Ascending aorta (tissue), 2 donors: ENCODE measurements around the gene KCNA1. TPM values are rescaled to one million over a fixed set of nuclear protein-coding genes. Genes with fewer than 3 reads are reported as not detected.

ENCODE experiments used
- DNase-seq, 2 donors: peaks; one replicate each; pipeline ENCODE4 v3.0.0-alpha.2; 2019; ENCODE audit warnings: low spot score in 2 of 2
- H3K27ac ChIP-seq, 2 donors: fragments of 200-600 bp; sonication (generic); one replicate each; pipeline ENCODE4 v1.5.1; 2016 to 2017; ENCODE audit warnings: mild to moderate bottlenecking in 1 of 2
- H3K27me3 ChIP-seq: fragments of 200-600 bp; sonication (generic); one replicate; pipeline ENCODE4 v1.5.1; 2017
- H3K36me3 ChIP-seq, 2 donors: fragments of 200-600 bp; sonication (generic); one replicate each; pipeline ENCODE4 v1.5.1; 2016
- H3K4me1 ChIP-seq, 2 donors: fragments of 200-600 bp; sonication (generic); one replicate each; pipeline ENCODE4 v1.5.1; 2016 to 2017; ENCODE audit warnings: mild to moderate bottlenecking in 1 of 2
- H3K4me3 ChIP-seq, 2 donors: fragments of 200-600 bp; sonication (generic); one replicate each; pipeline ENCODE4 v1.5.1; 2016 to 2017; ENCODE audit warnings: mild to moderate bottlenecking in 1 of 2
- H3K9me3 ChIP-seq, 2 donors: fragments of 200-600 bp; sonication (generic); one replicate each; pipeline ENCODE4 v1.5.1; 2016
- intact Hi-C: fragments of 100-400 bp; cut with DNase I; formaldehyde crosslinking; loops from one replicate; pipeline ENCODE4 v1.15.1; 2023
- total RNA-seq: library from RNA; depleted of rRNA; stranded (reverse); fragments of >200 nt; gene quantifications from one replicate; pipeline ENCODE4 v1.1.0, GENCODE V29; 2016
- TF ChIP-seq, protein P1 (sequence below), 3 experiments: fragments of 200-600 bp in 2 of 3; fragments of 450-650 bp in 1 of 3; sonication (generic) in 2 of 3; IDR thresholded peaks; one replicate each; pipeline ENCODE4 v1.5.1; 2016 to 2019; ENCODE audit warnings: antibody characterized with exemption in 3 of 3, mild to moderate bottlenecking in 1 of 3, moderate library complexity in 1 of 3

KCNA1 gene
- not detected for total RNA-seq

DNA sequence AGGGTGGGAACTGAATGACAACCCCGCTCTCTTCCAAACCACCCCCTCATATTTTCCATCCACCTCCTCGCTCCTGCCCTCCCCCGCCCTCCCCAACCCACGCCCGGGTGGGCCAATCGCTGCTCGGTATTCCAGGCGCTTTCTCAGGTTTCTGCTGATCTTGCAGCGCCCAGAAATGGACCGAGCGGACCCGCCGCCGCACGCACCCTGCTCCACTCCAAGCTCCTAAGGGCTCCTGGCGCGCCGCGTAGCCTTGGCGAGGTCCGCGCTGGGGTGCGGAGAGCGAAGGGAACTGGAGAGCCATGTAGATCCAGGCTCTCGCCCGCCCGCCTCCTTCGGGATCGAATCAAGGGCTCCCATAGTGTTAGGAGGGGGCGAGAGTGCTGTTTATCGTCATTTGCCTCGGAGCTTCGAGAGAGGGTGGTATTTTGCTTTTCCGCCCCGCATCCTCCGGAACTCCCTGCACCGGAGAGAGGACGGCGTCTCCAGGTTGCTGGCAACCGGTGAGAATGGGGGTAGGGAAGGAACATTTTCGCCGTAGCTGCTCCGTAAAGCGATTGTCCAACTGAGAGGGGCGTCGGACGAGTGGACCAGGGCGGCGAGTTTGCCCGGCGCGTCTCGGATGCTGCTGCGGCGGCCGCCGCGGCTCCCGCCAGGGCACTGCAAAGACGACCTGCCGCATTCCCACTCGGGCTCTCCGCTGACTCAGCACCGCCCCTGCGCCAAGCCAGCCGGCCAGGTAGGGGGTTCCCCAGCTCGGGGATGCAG, at the start of gene KCNA1:
Gene KCNA1 (plus strand): TSS at position 172 of the 768 bp plus-strand sequence. CDS start 1,474 bp downstream, outside the sequence.
- DNase-seq: no peak
- TF ChIP-seq, protein P1, sequence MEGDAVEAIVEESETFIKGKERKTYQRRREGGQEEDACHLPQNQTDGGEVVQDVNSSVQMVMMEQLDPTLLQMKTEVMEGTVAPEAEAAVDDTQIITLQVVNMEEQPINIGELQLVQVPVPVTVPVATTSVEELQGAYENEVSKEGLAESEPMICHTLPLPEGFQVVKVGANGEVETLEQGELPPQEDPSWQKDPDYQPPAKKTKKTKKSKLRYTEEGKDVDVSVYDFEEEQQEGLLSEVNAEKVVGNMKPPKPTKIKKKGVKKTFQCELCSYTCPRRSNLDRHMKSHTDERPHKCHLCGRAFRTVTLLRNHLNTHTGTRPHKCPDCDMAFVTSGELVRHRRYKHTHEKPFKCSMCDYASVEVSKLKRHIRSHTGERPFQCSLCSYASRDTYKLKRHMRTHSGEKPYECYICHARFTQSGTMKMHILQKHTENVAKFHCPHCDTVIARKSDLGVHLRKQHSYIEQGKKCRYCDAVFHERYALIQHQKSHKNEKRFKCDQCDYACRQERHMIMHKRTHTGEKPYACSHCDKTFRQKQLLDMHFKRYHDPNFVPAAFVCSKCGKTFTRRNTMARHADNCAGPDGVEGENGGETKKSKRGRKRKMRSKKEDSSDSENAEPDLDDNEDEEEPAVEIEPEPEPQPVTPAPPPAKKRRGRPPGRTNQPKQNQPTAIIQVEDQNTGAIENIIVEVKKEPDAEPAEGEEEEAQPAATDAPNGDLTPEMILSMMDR (IDR thresholded peaks at IDR 0.05): no peak
- Histone ChIP-seq H3K9me3 (no peaks in the 10 kb centered on the region), H3K4me1 (peaks cover 0 to 23% of the 10 kb centered on the region in 2 donors), H3K36me3 (no peaks in the 10 kb centered on the region), H3K27ac (no peak within 1 kb of the TSS), H3K27me3 (peaks cover 6% of the 10 kb centered on the region), H3K4me3 (peak within 1 kb of the TSS; percentile 51 to 76)
- intact Hi-C loops: no loop called here

DNA sequence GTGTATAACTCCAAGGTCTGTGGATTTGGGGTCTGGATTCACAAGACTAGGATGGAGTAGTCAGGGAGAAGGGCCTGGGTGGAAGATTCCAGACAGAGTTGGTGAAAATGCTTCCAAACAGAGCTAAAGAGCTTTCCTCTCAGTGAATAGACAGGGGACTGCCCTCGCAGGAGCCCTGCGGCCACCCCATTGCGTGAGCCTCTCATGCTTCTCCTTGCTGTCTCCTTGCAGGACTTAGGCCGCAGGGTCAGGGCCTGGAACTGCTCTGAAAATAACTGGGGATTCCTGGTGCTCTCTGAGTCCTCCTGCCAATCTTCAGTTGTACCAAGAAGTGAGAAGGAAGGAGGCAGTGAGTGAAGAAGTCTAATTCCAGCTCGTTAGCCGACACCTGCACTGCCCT, 49.0 kb upstream of the KCNA1 start:
- no peak for DNase-seq
- no peaks in the 10 kb centered on the region for H3K9me3 ChIP-seq
- no peak overlapping the region for H3K4me3 ChIP-seq
- H3K4me1 ChIP-seq: peaks cover 3 to 10% of the 10 kb centered on the region in 2 donors
- TF ChIP-seq, protein P1 (IDR thresholded peaks at IDR 0.05): no peak
- H3K27ac ChIP-seq: no peak overlapping the region
- no peaks in the 10 kb centered on the region for H3K36me3 ChIP-seq
- H3K27me3 ChIP-seq: no peaks in the 10 kb centered on the region
- intact Hi-C loops: no loop called here

DNA sequence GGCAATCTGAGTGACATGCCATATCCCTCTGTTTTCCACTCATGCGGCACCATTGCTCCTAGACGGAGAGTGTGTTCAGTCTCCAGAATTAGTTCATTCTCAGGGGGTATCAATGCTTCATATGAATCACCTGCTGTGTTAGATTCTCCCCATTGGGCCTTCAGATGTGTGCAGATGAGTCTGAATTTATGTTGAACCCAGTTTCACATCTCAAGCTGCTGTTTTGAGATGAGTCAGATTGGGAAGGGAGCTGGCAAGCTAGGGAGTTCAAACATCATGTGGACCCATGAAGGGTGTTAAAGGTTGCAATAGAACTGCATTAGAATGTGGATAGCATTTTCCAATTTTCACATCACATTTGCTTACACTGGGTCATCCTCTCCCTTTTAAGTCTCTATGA, 46.9 kb upstream of the KCNA1 start:
- H3K27ac ChIP-seq: no peak overlapping the region
- H3K36me3 ChIP-seq: no peaks in the 10 kb centered on the region
- H3K9me3 ChIP-seq: no peaks in the 10 kb centered on the region
- TF ChIP-seq, protein P1 (IDR thresholded peaks at IDR 0.05): no peak
- intact Hi-C loops: no loop called here
- no peak overlapping the region for H3K4me3 ChIP-seq
- H3K4me1 ChIP-seq: peaks cover 3 to 6% of the 10 kb centered on the region in 2 donors
- H3K27me3 ChIP-seq: no peaks in the 10 kb centered on the region
- no peak for DNase-seq

DNA sequence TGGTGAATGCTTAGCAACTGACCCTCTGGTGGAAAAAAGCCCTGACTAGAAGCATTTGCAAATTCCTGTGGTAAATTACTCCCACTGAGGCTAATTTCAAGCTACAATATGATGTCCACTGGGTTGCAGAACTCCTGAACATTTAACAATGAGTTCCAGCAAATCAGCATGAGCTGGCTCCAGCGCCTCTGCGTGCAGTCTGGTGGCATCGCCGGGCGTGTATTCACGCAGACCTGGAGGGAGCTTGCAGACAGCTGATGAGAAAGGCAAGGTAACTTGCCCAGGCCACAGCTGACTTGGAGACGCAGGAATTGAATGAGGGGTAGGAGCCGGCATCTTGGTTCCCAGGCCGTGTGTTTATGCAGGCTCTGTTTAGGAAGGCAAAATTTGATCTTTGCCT, 45.1 kb upstream of the KCNA1 start:
- peaks cover 0 to under 1% of the 10 kb centered on the region in 2 donors for H3K4me1 ChIP-seq
- H3K9me3 ChIP-seq: no peaks in the 10 kb centered on the region
- H3K36me3 ChIP-seq: no peaks in the 10 kb centered on the region
- no peak for DNase-seq
- TF ChIP-seq, protein P1 (IDR thresholded peaks at IDR 0.05): no peak
- intact Hi-C loops: no loop called here
- no peak overlapping the region for H3K4me3 ChIP-seq
- H3K27ac ChIP-seq: no peak overlapping the region
- H3K27me3 ChIP-seq: no peaks in the 10 kb centered on the region

DNA sequence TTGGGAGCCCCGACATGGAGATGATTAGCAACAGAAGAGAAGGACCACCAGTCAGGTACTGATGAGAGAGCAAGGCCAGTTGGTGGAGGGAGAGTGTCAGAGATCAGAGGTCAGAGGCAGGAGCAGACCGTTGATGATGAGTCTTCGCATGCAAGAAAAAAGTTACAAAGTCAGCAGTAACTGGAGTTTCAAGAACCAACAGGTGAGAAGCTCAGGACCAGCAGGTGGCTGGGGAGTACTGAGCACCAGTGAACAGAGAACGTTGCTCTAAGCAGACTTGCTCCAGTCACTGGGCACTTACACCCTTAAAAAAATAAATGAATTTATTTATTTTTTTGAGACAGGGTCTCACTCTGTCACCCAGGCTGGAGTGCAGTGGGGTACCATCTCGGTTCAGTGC, 44.5 kb upstream of the KCNA1 start:
- intact Hi-C loops: no loop called here
- DNase-seq: no peak
- Histone ChIP-seq H3K4me1 (no peaks in the 10 kb centered on the region), H3K9me3 (no peaks in the 10 kb centered on the region), H3K27ac (no peak overlapping the region), H3K36me3 (no peaks in the 10 kb centered on the region), H3K4me3 (no peak overlapping the region), H3K27me3 (no peaks in the 10 kb centered on the region)
- TF ChIP-seq, protein P1 (IDR thresholded peaks at IDR 0.05): no peak
